Kidney capillary endothelial cell (primary cell): ENCODE data around the gene CCDC86.
"Not testable (repeated sequence)": the region's sequence is repeated elsewhere in the genome, so short reads cannot be mapped to it uniquely, and the experiment has no call there.

ENCODE experiments used
- DNase-seq: peaks from one replicate; pipeline ENCODE4 v3.0.0-alpha.2; 2018; ENCODE audit warnings: low spot score

CCDC86 gene, protein sequence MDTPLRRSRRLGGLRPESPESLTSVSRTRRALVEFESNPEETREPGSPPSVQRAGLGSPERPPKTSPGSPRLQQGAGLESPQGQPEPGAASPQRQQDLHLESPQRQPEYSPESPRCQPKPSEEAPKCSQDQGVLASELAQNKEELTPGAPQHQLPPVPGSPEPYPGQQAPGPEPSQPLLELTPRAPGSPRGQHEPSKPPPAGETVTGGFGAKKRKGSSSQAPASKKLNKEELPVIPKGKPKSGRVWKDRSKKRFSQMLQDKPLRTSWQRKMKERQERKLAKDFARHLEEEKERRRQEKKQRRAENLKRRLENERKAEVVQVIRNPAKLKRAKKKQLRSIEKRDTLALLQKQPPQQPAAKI

DNA sequence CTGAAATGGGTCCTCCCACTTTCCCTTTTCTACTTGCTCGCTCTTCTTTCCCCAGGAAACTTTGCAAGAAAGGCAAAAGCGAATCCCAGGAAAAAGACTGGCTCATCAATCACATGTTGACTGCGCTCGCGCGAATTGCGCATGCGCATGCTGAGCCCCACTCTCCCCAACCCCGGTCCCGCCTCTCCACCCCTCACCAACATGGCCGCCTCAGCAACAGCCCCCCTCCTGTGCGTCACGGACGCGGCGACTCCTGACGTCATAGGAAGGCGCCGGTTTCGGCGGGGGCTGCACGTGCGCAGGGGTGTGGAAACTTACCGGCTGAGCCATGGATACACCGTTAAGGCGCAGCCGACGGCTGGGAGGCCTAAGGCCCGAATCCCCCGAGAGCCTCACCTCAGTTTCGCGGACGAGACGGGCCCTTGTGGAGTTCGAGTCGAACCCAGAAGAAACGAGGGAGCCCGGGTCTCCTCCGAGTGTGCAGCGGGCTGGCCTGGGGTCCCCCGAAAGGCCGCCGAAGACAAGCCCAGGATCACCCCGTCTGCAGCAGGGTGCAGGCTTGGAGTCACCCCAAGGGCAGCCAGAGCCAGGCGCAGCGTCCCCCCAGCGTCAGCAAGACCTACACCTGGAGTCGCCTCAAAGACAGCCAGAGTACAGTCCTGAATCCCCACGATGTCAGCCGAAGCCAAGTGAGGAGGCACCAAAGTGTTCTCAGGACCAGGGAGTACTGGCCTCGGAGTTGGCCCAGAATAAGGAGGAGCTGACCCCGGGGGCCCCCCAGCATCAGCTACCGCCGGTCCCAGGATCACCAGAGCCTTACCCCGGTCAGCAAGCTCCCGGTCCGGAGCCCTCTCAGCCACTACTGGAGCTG, at the start of gene CCDC86:
TSS of gene CCDC86 (plus strand) at position 317 of the 871 bp plus-strand sequence. CDS start at position 329, 12 bp downstream.
- DNase-seq, result peak; percentile 94

- DNase-seq, result no peak
Observed at GRCh38 chr11:60792521-60792920, 49.4 kb upstream of the CCDC86 start.

DNA sequence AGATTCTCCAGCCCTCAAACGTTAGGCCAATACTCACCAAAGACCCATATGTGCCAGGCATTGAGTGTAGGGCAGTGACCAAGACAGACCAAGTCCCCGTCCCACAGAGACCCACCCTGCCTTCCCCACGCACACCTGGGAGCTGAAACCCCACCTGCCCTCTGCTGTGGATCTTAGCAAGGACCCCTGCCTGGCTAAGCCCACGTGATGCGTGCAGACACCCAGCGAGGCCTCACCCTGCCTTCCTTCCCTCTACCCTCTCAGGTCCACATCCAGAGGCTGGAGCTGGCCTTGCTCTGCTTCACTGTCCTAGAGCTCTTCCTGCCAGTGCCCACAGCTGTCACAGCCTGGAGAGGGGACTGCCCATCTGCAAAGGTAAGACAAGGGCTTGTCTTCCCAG, 46.6 kb upstream of the CCDC86 start:
- no peak for DNase-seq

GRCh38 chr11:60797846-60798630, 43.9 kb upstream of the CCDC86 start:
- DNase-seq, result no peak

DNA sequence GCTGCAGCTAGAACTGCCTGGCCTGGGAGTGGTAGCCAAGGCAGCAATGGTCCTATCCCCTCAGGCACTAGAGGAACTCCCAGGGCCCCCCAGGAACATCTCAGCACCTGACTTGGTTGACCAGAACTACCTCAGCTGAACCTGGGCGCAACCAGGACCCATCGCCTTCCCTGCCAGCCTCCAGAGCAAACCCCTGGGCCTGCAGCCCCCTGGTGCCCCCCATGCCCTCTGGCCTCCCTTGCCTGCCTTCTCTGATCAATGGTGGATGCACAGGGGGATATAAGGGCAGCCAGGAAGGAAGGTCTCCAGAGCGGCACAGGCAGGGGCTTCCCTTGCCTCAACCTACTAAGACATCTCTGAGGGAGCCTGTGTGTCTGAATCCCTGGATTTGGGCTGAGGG, 43.3 kb upstream of the CCDC86 start:
- DNase-seq, result no peak

- no peak for DNase-seq
Observed at GRCh38 chr11:60801194-60801593, 40.7 kb upstream of the CCDC86 start.

DNA sequence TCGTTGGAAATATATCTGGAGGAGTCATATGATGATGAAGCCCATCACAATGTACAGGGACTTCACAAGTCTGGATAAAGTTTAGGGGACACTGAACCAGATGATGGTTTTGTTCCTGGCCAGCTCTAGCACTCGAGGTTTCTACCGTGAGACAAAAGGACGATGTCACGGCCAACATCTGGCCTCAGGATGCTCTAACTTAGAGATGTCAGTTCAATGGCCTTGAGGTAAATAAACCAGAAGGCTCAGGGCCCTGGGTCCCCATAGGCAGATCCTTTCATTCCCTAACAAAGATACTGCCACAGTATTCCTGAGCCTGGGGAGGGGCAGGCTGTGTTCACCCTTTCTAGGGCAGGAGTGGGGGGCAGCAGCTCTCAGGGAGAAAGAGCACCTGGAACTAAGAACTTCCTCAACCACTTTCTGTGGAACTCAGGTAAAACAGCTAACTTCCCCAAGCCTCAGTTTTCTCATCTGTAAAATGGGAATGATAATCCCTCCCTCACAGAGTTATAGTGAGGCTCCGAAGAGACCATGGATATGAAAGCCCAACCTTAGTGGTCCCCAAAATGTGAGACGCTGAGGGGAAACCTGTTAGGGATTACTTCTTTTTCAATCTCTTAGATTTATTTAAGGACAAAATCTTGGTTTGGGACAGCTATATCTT, 38.5 kb upstream of the CCDC86 start:
- DNase-seq, result no peak

- DNase-seq, result no peak
Observed at GRCh38 chr11:60809249-60809648, 32.7 kb upstream of the CCDC86 start.

- no peak for DNase-seq
Observed at GRCh38 chr11:60809691-60810090, 32.2 kb upstream of the CCDC86 start.

DNA sequence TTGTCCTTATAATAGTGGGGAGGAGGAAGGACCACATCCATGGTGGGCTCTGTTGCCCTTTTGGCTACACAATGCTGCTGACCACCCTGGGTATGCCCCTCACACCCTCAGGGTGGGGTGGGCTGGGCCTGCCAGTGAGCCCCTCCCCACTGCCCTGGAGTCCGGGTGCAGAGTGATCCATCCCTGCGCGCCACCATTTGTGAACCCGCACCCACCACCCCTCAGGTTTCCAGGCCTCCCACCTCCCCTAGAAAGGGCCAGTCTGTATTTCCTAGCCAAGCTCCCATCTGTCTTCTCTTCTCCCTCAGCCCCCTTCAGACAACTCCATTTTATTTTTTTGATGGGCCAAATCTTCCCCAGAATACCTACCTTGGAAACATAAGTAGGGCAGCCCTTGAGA, 31.8 kb upstream of the CCDC86 start:
- no peak for DNase-seq

GRCh38 chr11:60810569-60810968, 31.3 kb upstream of the CCDC86 start:
- peak; percentile 29 for DNase-seq

- no peak for DNase-seq
Observed at GRCh38 chr11:60813324-60813723, 28.6 kb upstream of the CCDC86 start.

- no peak for DNase-seq
Observed at GRCh38 chr11:60814112-60814511, 27.8 kb upstream of the CCDC86 start.

DNA sequence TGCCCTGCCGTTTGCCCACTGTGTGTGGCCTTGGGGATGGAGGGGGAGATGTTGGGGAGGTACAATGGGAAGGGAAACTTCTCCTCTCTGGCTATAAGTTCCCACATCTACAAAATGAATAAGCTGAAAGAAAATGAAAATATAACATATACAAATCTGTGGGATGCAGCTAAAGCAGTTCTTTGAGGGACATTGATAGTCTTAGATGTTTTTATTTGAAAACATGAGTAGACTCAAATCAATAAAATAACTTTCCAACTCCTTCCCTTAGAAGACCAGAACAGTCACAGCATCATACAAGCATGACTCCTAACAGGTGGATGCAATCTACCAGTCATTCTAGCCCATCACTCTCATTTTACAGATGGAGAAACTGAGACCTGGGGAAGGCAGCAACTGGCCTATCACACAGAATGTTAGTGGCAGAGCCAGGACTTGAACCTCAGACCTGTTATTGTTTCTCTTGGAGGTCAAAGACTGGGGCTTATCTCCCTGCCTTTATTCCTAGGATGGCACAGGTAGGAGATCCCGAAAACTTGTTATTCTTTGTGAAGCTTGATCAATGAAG, 25.2 kb upstream of the CCDC86 start:
- DNase-seq, result no peak

- no peak for DNase-seq
Observed at GRCh38 chr11:60818057-60818456, 23.9 kb upstream of the CCDC86 start.

GRCh38 chr11:60821827-60822599, 19.9 kb upstream of the CCDC86 start:
- DNase-seq, result no peak

- DNase-seq, result not testable (repeated sequence)
Observed at GRCh38 chr11:60823745-60824306, 18.1 kb upstream of the CCDC86 start.

- no peak for DNase-seq
Observed at GRCh38 chr11:60825118-60825517, 16.8 kb upstream of the CCDC86 start.

DNA sequence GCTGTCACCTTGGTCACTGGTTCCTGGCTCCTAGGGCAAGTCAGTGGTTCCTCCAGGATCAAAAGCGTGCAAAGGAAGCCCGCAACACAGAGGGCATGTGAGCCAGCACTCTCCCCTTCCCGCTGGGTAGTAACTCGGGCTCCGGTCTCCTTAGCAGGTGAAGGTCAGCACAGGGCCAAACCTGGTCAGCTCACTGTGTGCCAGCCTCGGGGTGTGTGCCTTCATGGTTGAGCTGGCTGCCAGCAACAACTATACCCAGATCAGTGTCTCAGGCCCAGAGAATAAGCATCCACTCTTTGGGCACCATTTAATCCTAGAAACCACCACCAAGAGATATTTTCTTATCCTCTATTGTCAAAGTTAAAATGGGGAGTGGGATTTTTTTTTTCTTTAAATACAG, 16.1 kb upstream of the CCDC86 start:
- DNase-seq, result no peak

DNA sequence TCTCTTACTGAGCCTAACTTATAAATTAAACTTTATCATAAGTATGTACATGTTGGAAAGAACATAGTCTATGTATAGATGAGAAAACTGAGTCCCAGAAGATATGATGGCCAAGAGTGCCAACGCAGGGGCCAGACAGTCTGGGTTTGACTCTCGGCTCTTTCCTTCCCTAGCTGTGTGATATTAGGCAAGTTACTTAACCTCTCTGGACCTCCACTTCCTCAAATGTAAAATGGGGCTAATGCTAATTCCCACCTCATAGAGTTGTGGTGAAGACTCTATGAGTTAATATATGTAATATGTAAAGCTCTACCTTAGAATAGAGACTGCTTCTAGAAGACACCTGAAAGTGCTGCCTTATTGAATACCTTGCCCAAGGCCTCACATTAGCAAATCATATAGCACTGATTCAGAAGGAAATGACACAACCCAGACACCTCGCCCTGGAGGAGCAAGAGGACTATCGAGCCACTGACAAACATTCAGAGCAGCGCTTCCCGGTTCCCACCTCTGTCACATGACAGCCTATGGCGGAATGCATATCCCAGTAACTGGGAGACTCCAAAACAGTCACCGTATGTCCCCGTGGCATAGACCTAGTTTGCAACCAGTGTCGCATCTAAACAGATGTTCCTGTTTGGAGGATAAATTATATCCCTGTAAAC, 11.3 kb upstream of the CCDC86 start:
- DNase-seq, result no peak
